Umbilical cord (tissue), 2 donors: ENCODE measurements around the gene ATF7IP. TPM values are rescaled to one million over a fixed set of nuclear protein-coding genes. Genes with fewer than 3 reads are reported as not detected.
"Not testable (repeated sequence)": the region's sequence is repeated elsewhere in the genome, so short reads cannot be mapped to it uniquely, and the experiment has no call there.

Experiments
- DNase-seq: peaks from one replicate; pipeline ENCODE4 v3.0.0-alpha.2; 2015; ENCODE audit warnings: low spot score
- total RNA-seq: library from RNA; depleted of rRNA; stranded (reverse); fragments of >200 nt; gene quantifications from one replicate; pipeline ENCODE4 v1.2.3, GENCODE V29; 2014; ENCODE audit warnings: low replicate concordance; ENCODE audit not compliant: insufficient read depth

Gene ATF7IP, protein sequence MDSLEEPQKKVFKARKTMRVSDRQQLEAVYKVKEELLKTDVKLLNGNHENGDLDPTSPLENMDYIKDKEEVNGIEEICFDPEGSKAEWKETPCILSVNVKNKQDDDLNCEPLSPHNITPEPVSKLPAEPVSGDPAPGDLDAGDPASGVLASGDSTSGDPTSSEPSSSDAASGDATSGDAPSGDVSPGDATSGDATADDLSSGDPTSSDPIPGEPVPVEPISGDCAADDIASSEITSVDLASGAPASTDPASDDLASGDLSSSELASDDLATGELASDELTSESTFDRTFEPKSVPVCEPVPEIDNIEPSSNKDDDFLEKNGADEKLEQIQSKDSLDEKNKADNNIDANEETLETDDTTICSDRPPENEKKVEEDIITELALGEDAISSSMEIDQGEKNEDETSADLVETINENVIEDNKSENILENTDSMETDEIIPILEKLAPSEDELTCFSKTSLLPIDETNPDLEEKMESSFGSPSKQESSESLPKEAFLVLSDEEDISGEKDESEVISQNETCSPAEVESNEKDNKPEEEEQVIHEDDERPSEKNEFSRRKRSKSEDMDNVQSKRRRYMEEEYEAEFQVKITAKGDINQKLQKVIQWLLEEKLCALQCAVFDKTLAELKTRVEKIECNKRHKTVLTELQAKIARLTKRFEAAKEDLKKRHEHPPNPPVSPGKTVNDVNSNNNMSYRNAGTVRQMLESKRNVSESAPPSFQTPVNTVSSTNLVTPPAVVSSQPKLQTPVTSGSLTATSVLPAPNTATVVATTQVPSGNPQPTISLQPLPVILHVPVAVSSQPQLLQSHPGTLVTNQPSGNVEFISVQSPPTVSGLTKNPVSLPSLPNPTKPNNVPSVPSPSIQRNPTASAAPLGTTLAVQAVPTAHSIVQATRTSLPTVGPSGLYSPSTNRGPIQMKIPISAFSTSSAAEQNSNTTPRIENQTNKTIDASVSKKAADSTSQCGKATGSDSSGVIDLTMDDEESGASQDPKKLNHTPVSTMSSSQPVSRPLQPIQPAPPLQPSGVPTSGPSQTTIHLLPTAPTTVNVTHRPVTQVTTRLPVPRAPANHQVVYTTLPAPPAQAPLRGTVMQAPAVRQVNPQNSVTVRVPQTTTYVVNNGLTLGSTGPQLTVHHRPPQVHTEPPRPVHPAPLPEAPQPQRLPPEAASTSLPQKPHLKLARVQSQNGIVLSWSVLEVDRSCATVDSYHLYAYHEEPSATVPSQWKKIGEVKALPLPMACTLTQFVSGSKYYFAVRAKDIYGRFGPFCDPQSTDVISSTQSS
- total RNA-seq = 49.6 TPM

DNA sequence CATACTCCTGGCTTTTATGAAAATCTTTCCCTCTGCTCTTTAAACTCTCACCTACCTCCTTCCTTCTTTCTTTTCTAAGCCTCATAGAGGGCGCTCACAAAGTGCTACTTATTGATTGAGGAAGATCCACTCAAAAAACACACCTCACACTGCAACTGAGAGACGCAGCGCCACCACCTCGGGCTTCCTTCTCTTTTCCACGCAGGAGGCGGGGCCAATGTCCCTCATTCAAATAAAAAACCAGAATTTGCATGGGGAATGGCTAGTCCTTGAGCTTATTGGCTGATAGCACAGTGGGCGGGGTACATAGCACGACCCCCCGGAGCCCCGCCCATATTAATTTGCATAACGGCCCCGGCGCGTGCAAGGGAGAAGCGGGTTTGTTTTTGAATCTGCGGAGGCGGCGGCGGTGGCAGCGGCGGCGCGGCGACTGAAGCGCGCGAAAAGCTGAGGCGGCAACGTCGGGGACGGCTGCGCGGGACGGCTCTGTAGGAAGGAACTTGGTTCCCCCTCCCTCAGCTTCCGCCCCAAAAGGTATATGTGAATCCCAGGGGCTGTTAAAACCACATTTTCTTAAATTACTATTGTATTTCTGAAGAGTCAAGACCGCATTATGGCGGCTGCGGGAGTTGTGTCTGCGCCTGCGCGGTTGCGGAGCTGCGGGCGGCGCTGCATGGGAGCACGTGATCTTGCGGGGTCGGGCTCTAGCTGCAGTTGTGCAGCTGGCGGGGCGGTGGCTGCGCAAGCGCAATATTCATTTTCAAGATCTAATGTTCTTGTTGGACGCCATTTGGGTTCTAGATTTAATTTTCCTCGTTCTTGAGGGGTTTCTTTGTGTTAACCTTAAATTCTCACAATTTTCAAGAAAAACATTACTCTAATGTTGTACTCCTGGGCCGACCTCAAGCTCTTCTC, at the start of gene ATF7IP:
Gene ATF7IP, plus strand, starts transcription at position 389 of the 915 bp plus-strand sequence. CDS start 58,234 bp downstream, outside the sequence.
- peak; percentile 99 for DNase-seq

DNA sequence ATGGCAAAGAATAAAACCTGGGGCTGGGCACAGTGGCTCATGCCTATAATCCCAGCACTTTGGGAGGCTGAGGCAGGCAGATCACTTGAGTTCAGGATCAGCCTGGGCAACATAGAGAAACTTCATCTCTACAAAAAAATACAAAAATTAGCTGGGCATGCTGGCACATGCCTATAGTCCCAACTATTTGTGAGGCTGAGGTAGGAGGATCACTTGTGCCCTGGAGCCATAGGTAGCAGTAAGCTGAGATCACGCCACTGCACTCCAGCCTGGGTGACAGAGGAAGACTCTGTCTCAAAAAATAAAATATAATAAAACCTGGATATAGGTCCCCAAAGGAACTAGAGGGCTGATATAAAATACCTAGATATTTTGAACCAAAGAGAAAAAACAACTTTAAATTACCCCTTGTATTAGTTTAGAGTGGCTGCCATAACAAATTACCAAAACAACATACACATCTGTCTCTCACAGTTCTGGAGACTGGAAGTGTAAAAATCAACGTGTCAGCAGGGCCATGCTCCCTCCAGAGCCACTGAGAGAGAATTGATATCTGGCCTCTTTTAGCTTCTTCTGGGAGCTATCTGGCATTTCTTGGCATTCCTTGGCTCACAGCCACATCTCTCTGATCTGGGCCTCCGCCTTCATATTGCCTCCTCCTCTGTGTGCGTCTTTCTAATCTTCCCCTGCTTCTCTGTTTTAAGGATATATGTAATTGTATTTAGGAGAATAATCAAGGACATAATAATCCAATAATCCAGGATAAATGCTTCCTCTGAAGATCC, 47.9 kb upstream of the ATF7IP start:
- no peak for DNase-seq

DNA sequence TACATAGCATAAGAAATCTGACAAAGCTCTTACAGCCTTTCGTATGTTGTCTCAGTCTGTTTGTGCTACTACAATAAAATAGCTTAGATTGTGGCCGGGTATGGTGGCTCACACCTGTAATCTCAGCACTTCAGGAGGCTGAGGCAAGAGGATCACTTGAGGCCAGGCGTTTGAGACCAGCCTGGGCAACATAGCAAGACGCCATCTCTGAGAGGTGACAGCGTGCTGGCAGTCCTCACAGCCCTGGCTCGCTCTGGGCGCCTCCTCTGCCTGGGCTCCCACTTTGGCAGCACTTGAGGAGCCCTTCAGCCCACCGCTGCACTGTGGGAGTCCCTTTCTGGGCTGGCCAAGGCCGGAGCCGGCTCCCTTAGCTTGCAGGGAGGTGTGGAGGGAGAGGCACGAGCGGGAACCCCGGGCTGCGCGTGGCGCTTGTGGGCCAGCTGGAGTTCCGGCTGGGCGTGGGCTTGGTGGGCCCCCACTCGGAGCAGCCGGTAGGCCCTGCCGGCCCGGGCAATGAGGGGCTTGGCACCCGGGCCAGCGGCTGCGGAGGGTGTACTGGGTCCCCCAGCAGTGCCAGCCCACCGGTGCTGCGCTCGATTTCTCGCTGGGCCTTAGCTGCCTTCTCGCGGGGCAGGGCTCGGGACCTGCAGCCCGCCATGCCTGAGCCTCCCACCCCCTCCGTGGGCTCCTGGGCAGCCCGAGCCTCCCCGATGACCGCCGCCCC, 45.6 kb upstream of the ATF7IP start:
- not testable (repeated sequence) for DNase-seq

DNA sequence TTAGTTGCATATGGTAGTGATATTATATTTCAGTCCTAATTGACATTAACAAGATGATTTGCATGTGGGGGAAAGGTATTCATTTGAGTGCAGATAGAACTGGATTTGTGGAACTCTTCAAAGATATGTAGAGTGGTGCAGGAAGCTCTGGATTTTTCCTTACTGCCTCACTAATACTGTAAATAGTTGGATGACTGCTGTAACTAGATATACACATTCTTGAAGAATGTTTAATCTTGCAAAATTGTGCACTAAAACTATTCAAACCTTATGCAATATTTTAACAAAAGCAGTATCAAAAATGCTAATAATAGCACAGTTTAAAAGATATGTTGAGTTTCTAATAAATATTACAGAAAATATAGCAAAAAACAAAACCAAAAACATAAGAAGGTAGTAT, 43.1 kb upstream of the ATF7IP start:
- DNase-seq = no peak

DNA sequence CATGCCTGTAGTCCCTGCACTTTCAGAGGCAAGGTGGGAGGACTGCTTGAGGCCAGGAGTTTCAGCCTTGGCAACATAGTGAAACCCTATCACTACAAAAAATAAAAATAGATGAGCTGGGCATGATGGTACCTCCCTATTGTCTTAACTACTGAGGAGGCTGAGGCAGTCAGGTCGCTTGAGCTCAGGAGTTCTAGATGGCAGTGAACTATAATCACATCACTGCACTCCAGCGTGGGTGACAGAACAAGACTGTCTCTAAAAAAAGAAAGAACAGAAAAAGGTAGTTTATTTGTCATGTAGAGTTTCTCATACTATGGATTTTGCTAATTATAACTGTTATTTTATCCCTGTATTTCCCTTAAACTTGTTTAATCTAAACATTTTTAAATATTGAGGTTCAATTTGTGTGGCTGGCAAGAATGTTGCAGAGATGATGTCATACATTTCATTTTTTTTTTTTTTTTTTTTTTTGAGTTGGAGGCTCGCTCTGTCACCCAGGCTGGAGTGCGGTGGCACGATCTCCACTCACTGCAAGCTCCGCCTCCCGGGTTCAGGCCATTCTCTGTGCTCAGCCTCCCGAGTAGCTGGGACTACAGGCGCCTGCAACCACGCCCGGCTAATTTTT, 39.7 kb upstream of the ATF7IP start:
- no peak for DNase-seq

DNA sequence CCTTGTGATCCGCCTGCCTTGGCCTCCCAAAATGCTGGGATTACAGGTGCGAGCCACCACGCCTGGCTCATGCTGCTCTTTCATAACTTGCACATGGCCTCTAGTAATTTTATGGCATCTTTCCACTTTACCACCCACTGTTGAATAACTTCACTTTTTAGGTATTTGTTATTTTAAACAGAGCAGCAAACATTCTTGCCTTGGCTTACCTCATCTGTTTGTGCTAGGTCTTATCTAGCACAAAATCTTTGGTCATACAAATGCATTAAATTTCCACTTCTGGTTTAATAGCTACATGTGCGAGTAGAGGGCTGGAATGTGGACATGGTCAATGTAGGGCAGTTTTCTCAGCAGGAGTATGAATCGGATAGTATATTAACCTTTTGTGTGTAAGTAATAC, 38.8 kb upstream of the ATF7IP start:
- DNase-seq = no peak

DNA sequence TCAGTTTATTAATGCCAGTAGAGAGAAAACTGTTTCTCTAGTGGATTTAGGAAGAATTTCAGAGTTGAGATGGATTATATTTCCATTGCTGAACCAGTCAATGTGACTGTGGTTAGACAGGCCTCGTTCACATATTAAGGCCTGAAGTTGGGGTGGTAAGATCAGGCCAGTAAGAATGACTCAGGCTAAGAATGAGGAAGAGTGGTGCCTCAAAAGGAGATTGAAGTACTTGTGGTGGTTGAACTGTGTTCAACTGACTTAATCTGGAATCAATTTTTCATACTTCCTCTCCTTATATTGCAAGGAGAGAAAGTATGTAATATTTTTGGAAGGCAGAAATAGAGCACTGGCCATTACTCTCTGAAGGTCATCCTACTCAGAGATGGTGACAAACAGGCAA, 37.8 kb upstream of the ATF7IP start:
- DNase-seq = peak; percentile 29

DNA sequence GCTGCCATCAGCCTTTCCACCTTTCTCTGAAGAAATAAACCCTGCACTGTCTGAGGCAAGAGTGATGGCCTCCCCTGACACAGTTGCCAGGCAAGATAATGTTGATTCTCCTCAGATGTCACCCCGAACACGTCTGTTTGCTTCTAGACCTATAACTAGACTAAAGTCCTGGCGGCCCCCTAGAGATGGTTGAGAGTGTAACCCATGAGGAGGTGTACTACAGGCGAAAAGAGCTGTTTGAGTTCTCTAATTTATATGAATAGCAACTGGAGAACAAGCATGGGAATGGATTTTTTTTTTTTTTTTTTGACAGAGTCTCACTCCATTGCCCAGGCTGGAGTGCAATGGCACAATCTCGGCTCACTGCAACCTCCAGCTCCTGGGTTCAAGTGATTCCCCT, 33.0 kb upstream of the ATF7IP start:
- DNase-seq = no peak

DNA sequence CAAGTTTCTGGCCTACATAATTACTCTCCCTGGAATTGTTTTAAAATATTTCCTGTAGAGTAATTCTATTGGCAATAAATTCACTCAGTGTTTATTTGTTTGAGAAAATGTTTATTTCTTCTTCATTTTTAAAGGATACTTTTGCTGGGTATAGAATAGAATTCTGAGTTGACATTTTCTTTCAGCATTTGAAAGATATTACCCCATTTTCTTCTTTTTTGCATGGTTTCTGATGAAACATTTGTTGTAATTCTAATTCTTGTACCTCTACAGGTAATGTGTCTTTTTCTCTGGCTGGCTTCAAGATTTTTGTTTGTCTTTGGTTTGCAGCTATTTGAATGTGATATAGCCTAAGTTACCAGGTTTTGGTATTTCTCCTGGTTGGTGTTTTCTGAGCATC, 25.1 kb upstream of the ATF7IP start:
- no peak for DNase-seq

DNA sequence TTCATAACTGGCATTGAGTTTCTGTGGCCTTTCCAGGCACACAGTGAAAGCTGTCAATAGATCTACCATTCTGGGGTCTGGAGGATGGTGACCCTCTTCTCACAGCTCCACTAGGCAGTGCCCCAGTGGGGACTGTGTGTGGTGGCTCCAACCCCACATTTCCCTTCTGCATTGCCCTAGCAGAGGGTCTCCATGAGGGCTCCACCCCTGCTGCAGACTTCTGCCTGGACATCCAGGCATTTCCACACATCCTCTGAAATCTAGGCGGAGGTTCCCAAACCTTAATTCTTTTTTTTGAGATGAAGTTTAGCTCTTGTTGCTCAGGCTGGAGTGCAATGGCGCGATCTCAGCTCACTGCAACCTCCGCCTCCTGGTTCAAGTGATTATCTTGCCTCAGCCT, 14.0 kb upstream of the ATF7IP start:
- not testable (repeated sequence) for DNase-seq

DNA sequence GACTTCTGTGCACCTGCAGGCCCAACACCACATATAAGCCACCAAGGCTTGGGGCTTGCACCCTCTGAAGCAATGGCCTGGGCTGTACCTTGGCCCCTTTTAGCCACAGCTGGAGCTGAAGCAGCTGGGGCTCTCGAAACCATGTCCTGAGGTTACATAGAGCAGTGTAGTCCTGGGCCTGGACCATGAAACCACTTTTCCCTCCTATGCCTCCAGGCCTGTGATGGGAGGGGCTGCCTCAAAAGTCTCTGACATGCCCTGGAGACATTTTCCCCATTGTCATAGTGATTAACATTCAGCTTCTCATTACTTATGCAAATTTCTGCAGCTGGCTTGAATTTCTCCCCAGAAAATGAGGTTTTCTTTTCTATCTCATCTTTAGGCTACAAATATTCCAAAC, 13.4 kb upstream of the ATF7IP start:
- DNase-seq = not testable (repeated sequence)

DNA sequence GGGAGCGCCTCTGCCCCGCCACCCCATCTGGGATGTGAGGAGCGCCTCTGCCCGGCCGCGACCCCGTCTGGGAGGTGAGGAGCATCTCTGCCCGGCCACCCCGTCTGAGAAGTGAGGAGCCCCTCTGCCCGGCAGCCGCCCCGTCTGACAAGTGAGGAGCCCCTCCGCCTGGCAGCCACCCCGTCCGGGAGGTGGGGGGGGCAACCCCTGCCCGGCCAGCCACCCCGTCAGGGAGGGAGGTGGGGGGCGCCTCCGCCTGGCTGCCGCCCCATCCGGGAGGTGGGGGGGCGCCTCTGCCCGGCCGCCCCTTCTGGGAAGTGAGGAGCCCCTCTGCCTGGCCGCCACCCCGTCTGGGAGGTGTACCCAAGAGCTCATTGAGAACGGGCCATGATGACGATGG, 10.8 kb upstream of the ATF7IP start:
- DNase-seq = not testable (repeated sequence)

DNA sequence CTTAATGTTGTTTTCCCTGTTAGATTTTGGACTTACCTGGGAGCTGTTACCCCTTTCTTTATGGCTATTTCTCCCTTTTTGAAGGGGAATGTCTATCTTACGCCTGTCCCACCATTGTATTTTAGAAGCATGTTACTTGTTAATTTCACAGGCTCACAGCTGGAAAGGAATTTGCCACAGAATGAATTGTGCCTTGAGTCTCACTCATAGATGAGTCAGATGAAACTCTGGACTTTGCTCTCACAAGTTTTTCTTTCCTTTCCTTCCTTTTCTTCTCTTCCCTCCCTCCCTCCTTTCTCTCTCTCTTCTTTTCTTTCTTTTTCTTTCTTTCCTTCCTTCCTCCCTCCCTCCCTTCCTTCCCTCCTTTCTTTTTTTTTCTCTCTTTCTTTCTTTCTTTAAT, 9.3 kb upstream of the ATF7IP start:
- no peak for DNase-seq

DNA sequence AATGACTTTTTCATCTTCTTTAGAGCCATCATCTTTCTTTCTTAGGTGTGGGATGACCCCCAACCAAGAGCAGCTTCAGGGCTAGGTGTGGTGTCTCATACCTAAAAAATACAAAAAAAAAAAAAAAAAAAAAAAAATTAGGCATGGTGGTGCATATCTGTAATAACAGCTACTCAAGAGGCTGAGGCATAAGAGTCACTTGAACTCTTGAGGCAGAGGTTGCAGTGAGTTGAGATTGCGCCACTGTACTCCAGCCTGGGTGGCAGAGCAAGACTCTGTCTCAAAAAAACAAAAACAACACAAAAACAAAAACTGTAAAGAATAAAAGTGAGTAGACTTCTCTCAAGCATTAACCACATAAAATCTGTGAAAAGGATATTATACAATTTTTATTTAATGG, 8.0 kb upstream of the ATF7IP start:
- DNase-seq = no peak

DNA sequence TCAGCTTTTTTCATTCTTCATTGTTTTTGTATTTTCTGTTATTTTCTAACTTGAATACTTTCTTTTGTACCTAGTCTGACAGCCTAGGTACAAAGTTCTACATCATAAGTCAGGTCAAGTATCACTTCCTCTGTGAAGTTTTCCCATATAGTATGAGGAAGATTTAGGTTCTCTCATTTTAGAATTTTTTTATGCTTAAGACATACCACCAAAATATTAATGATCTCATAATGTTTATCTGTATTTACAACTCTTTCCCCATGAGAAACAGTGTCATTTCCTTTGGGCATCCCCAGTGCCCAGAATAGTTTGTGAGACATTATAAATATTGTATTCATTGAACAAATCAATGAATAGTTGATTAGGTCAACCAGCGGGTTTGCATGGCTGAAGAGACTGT, 3.1 kb upstream of the ATF7IP start:
- DNase-seq = no peak

DNA sequence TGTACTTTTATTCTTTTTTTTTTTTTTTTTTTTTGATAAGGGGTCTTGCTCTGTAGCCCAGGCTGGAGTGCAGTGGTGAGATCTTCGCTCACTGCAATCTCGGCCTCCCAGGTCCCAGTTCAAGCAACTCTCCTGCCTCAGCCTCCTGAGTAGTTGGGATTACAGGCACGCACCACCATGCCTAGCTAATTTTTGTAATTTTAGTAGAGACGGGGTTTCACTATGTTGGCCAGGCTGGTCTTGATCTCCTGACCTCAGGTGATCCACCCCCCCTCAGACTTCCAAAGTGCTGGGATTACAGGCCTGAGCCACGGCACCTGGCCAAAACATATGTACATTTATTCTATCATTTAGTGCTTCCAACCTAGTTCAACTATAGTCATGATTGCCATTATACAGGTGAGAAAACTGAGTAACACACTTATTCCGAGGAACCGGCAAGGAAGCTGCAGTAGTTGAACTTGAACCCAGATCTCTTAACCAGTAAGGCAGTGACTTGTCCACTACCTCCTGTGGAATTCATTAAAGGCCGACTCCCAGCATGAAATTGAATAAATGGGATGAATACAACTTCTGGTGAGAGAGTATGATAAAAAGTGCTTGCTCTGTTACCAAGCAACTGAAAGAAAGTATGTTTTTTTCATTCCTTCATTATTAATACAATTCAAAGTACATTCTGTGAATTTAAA, 755 bp upstream of the ATF7IP start:
- no peak for DNase-seq

DNA sequence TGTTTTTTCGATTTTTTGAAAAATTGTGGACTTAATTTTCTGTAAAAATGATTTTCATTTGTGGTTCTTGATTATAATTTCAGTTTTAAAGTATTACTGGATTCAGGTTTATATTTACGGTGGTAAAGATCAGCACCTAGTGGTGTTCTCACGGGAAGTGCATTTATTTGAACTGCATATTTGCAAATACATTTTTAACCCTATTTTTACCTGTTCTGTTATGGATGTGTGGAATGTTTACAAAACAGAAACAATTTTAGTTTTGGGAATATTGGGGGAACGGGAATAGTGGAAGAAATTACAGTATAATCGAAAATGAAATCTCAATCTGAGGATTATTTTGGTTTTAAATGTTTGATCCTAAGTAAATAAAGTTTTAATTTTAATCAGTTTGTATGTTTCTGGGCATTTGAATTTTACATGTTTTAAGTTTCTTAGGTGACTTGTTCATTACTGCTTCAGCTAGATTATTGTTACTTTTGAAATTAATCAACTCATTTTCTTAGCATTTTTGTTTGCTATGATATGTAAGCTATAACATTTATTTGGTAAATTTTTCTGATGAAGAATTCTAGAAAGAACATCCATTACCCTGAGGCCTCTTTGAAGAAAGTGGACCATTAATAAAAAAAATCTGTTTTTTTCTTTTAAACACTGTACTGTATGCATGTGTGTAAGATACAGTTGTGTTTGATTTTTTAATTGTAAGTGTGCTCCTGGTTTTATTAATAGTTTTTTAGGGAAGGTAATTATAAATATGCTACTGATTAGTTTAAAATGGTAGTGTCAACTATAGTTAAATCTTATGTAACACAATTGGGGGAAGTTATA, 942 bp downstream of the ATF7IP start:
- no peak for DNase-seq
